Kidney tubule cell (primary cell): ENCODE data around the gene KCTD2.

ENCODE experiments used
- DNase-seq: peaks from one replicate; pipeline ENCODE4 v3.0.0-alpha.2; 2018; ENCODE audit warnings: low spot score

Gene KCTD2

GRCh38 chr17:75077496-75078283, 30.7 kb downstream of the KCTD2 start:
- peak; percentile 64 for DNase-seq

- DNase-seq, result peak; percentile 95
Measured at GRCh38 chr17:75078284-75079022, 31.4 kb downstream of the KCTD2 start.

GRCh38 chr17:75079023-75079373, 32.0 kb downstream of the KCTD2 start:
- DNase-seq, result no peak

GRCh38 chr17:75081611-75082540, 34.9 kb downstream of the KCTD2 start:
- no peak for DNase-seq

GRCh38 chr17:75082683-75083082, 35.7 kb downstream of the KCTD2 start:
- no peak for DNase-seq

GRCh38 chr17:75084039-75084660, 37.1 kb downstream of the KCTD2 start:
- DNase-seq, result peak; percentile 72

GRCh38 chr17:75086496-75087181, 39.6 kb downstream of the KCTD2 start:
- DNase-seq, result no peak

GRCh38 chr17:75087182-75087557, 40.1 kb downstream of the KCTD2 start:
- DNase-seq, result no peak

GRCh38 chr17:75087558-75088453, 40.8 kb downstream of the KCTD2 start, which contains the start of gene SLC16A5:
Gene SLC16A5, plus strand, starts transcription at chr17:75087954. Its CDS starts 5,683 bp downstream, at chr17:75093637.
- peak; percentile 95 for DNase-seq

- DNase-seq, result peak; percentile 77
Measured at GRCh38 chr17:75088465-75089417, 41.7 kb downstream of the KCTD2 start.

- peak; percentile 21 for DNase-seq
Measured at GRCh38 chr17:75090871-75091854, 44.1 kb downstream of the KCTD2 start.

- DNase-seq, result no peak
Measured at GRCh38 chr17:75091855-75092327, 44.9 kb downstream of the KCTD2 start.

GRCh38 chr17:75093548-75094158, 46.6 kb downstream of the KCTD2 start:
- peak; percentile 27 for DNase-seq

- no peak for DNase-seq
Measured at GRCh38 chr17:75094871-75095399, 47.9 kb downstream of the KCTD2 start.

GRCh38 chr17:75096082-75096625, 49.1 kb downstream of the KCTD2 start:
- peak; percentile 99 for DNase-seq

GRCh38 chr17:75097865-75098264, 50.8 kb downstream of the KCTD2 start:
- DNase-seq, result no peak

- DNase-seq, result no peak
Measured at GRCh38 chr17:75098861-75099260, 51.8 kb downstream of the KCTD2 start.
